CD4-positive, alpha-beta memory T cell (primary cell): ENCODE measurements around the gene ITPKC. TPM values are rescaled to one million over a fixed set of nuclear protein-coding genes. Genes with fewer than 3 reads are reported as not detected.

Experiments used
- CTCF ChIA-PET: fragments of 350-600 bp; sonication (Branson Sonifier 250); formaldehyde crosslinking; loops from one replicate; lab custom pipeline; 2021; ENCODE audit warnings: inconsistent platforms; ENCODE audit not compliant: partially characterized antibody; lab: Charles Lee
- POLR2A ChIA-PET: fragments of 350-600 bp; sonication (Branson Sonifier 250); formaldehyde crosslinking; loops from one replicate; lab custom pipeline; 2021; ENCODE audit not compliant: partially characterized antibody; lab: Charles Lee
- DNase-seq, 5 donors: peaks; one replicate each; pipeline versions ENCODE4 v3.0.0 to v3.0.0-alpha.2; 2020 to 2022; ENCODE audit warnings: mixed read lengths in 1 of 5
- H3K27ac ChIP-seq: one replicate; pipeline ENCODE4 v1.7.0; 2013; ENCODE audit warnings: low read depth, low read length
- H3K27me3 ChIP-seq: 2 replicates; pipeline ENCODE4 v1.7.0; 2013; ENCODE audit warnings: mild to moderate bottlenecking, low read length, moderate library complexity; ENCODE audit not compliant: insufficient read depth
- H3K36me3 ChIP-seq: 2 replicates; pipeline ENCODE4 v1.7.0; 2013; ENCODE audit warnings: mild to moderate bottlenecking, low read length, moderate library complexity; ENCODE audit not compliant: insufficient read depth
- H3K4me1 ChIP-seq: 2 replicates; pipeline ENCODE4 v1.7.0; 2013; ENCODE audit warnings: mild to moderate bottlenecking, low read length, moderate library complexity; ENCODE audit not compliant: insufficient read depth
- H3K4me3 ChIP-seq, 2 donors: one replicate each; pipeline ENCODE4 v1.7.0; 2013; ENCODE audit warnings: low read length in 2 of 2, mild to moderate bottlenecking in 1 of 2
- H3K9me3 ChIP-seq, 2 donors: one replicate each; pipeline ENCODE4 v1.7.0; 2013; ENCODE audit warnings: low read length in 2 of 2, control low read depth in 1 of 2; ENCODE audit not compliant: control insufficient read depth in 1 of 2
- H3K27ac Mint-ChIP-seq, 7 donors: one replicate each; pipeline ENCODE4 v1.8.0; 2020 to 2021; ENCODE audit warnings: mixed read lengths in 7 of 7, mild to moderate bottlenecking in 6 of 7, inconsistent platforms in 3 of 7, moderate library complexity in 3 of 7
- H3K27me3 Mint-ChIP-seq, 2 donors: one replicate each; pipeline ENCODE4 v1.8.0; 2020 to 2021; ENCODE audit warnings: mixed read lengths in 2 of 2
- H3K36me3 Mint-ChIP-seq, 2 donors: one replicate each; pipeline ENCODE4 v1.8.0; 2020 to 2021; ENCODE audit warnings: mixed read lengths in 2 of 2, inconsistent platforms in 1 of 2, mild to moderate bottlenecking in 1 of 2
- H3K4me1 Mint-ChIP-seq, 4 donors: one replicate each; pipeline ENCODE4 v1.8.0; 2020 to 2021; ENCODE audit warnings: mixed read lengths in 4 of 4, mild to moderate bottlenecking in 1 of 4
- H3K4me3 Mint-ChIP-seq, 8 donors: one replicate each; pipeline ENCODE4 v1.8.0; 2020 to 2021; ENCODE audit warnings: mixed read lengths in 8 of 8, mild to moderate bottlenecking in 7 of 8, moderate library complexity in 6 of 8, inconsistent platforms in 3 of 8
- H3K9me3 Mint-ChIP-seq, 8 donors: one replicate each; pipeline ENCODE4 v1.8.0; 2020 to 2021; ENCODE audit warnings: mixed read lengths in 8 of 8, mild to moderate bottlenecking in 5 of 8, inconsistent platforms in 3 of 8, moderate library complexity in 1 of 8
- intact Hi-C: fragments of 100-400 bp; cut with micrococcal nuclease; formaldehyde crosslinking; loops from one replicate; pipeline ENCODE4 v1.15.1; 2023
- polyA plus RNA-seq, 2 donors: library from polyadenylated mRNA; unstranded; fragments of 300-500 nt; fragmentation: Illumina TruSeq; gene quantifications; one replicate each; pipeline ENCODE4 v1.2.3, GENCODE V29; 2021
- total RNA-seq, 2 experiments: library from RNA; stranded (reverse); gene quantifications; one replicate each; pipeline ENCODE4 v1.2.3, GENCODE V29; 2021

ITPKC gene
- total and polyA plus RNA-seq, 4 experiments from 2014 or later = 1.9 to 10.2 (median 7.6) TPM

DNA sequence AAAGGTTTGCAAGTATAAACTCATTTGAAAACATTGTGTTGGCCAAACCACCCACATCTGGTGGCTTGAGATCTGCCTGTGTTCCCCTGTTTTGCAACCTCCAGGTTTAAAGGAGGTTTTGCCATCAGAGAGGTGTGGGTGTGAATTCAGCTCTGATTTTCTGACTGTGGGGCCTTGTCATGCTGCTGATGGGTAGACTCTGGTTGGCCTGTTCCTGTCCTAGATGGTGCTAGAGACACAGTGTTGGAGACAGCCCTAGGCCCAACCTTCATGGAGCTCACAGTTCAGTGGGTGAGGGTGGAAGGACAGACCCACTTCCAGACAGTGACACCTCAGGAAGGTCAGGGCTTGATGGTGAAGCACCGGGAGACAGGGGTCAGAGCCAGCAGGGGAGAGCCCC, 68.6 kb downstream of the ITPKC start:
- H3K4me1 ChIP-seq = no peaks in the 10 kb centered on the region
- no peaks in the 10 kb centered on the region for H3K9me3 Mint-ChIP-seq
- peaks cover 5% of the 10 kb centered on the region for H3K36me3 ChIP-seq
- H3K27ac ChIP-seq = no peak overlapping the region
- intact Hi-C loops = no loop called here
- H3K27ac Mint-ChIP-seq = peak overlapping the region in 3 of 7 donors; percentile 37 to 67 (median 64)
- peaks cover 5 to 10% (median 8%) of the 10 kb centered on the region in 4 donors for H3K4me1 Mint-ChIP-seq
- H3K9me3 ChIP-seq = no peaks in the 10 kb centered on the region
- ChIA-PET POLR2A (interaction anchor here (0.6 to 1.7 kb wide), 2 partner anchors 12 to 33 kb away, joined by 3 to 11 read pairs; no protein-coding TSS in a partner anchor), CTCF (no interaction called here)
- H3K4me3 Mint-ChIP-seq = no peak overlapping the region
- no peaks in the 10 kb centered on the region for H3K27me3 ChIP-seq
- no peak overlapping the region for H3K4me3 ChIP-seq
- H3K27me3 Mint-ChIP-seq = no peaks in the 10 kb centered on the region
- peak in 1 of 5 donors; percentile 16 for DNase-seq
- H3K36me3 Mint-ChIP-seq = peaks cover 22 to 43% of the 10 kb centered on the region in 2 donors

DNA sequence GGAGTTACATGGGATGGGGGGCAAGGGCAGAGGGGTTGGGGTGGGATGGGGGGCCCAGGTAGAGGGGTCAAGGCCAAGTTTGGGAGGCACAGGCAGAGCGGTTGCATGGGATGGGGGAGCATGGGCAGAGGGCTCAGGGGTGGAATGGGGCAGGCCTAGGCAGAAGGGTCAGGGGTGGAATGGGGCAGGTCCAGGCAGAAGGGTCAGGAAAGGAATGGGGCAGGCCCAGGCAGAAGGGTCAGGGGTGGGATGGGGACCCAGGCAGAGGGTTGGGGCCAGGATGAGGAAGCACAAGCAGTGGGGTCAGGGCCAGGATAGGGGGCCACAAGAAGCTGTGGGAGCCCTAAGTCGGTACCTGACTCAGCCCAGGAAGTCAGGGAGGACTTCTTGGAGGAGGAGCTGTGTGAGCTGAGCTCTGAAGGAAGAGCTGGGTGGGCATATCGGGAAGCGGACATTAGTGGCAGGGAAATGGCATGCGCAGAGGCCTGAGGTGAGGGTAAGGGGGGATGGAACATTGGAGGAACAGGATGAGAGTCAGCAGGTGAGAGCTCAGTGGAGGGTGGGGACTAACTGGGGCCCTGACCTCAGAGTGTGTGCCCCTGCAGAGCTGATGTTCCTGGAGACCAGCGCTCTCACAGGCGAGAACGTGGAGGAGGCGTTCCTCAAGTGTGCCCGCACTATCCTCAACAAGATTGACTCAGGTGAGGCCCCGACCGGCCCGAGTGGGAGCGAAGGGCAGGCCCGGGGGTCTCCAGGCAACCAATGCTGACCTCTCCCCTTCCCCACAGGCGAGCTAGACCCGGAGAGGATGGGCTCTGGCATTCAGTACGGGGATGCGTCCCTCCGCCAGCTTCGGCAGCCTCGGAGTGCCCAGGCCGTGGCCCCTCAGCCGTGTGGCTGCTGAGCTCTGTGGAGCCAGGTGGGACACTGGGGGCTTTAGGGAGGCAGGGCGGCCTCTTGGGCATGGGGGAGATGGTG, 69.4 kb downstream of the ITPKC start:
- H3K27me3 ChIP-seq = no peaks in the 10 kb centered on the region
- Mint-ChIP-seq H3K4me3 (no peak overlapping the region), H3K9me3 (no peaks in the 10 kb centered on the region), H3K4me1 (peaks cover under 1 to 6% (median 5%) of the 10 kb centered on the region in 4 donors), H3K27ac (peak overlapping the region in 5 of 7 donors; percentile 35 to 68 (median 57)), H3K36me3 (peaks cover 22 to 42% of the 10 kb centered on the region in 2 donors), H3K27me3 (no peaks in the 10 kb centered on the region)
- no peaks in the 10 kb centered on the region for H3K4me1 ChIP-seq
- POLR2A ChIA-PET = interaction anchor here (1.1 to 1.7 kb wide), 3 partner anchors 8 to 49 kb away, joined by 3 to 11 read pairs (median 8); partner anchors contain the start of gene RAB4B
- H3K4me3 ChIP-seq = no peak overlapping the region
- H3K27ac ChIP-seq = no peak overlapping the region
- CTCF ChIA-PET = interaction anchor here (1.2 to 1.7 kb wide), 3 partner anchors 12 to 151 kb away, joined by 3 to 8 read pairs (median 6); no protein-coding TSS in a partner anchor
- intact Hi-C loops = no loop called here
- peaks cover 5% of the 10 kb centered on the region for H3K36me3 ChIP-seq
- DNase-seq = no peak
- no peaks in the 10 kb centered on the region for H3K9me3 ChIP-seq

Other genes with a start within 250 kb of the ITPKC start
- gene SHKBP1, start 140.2 kb upstream of the ITPKC start, total RNA-seq = 100 to 1,000 TPM; 167 to 170 TPM
- 100 to 1,000 TPM; 137 to 155 TPM for gene SHKBP1, start 140.2 kb upstream of the ITPKC start, polyA plus RNA-seq
- gene LTBP4, start 115.7 kb upstream of the ITPKC start, total RNA-seq = 100 to 1,000 TPM; 157 to 158 TPM
- 10 to 100 TPM; 26.0 to 49.4 TPM for gene LTBP4, start 115.7 kb upstream of the ITPKC start, polyA plus RNA-seq
- gene NUMBL, start 26.5 kb upstream of the ITPKC start, total RNA-seq = 10 to 100 TPM; 15.8 to 20.2 TPM
- 1 to 10 TPM in 1 of 2 donors, under 1 TPM in 1; 0.35 to 1.6 TPM for gene NUMBL, start 26.5 kb upstream of the ITPKC start, polyA plus RNA-seq
- 10 to 100 TPM; 48.0 to 54.7 TPM for gene COQ8B, start 226 bp upstream of the ITPKC start, total RNA-seq
- gene COQ8B, start 226 bp upstream of the ITPKC start, polyA plus RNA-seq = 10 to 100 TPM; 20.2 to 20.4 TPM
- 1 to 10 TPM; 5.2 to 5.5 TPM for gene ACTMAP, start 33.4 kb downstream of the ITPKC start, total RNA-seq
- gene ACTMAP, start 33.4 kb downstream of the ITPKC start, polyA plus RNA-seq = 1 to 10 TPM in 1 of 2 donors, under 1 TPM in 1; 0.26 to 2.8 TPM
- gene SNRPA, start 34.1 kb downstream of the ITPKC start, total RNA-seq = 10 to 100 TPM; 93.3 to 95.7 TPM
- gene SNRPA, start 34.1 kb downstream of the ITPKC start, polyA plus RNA-seq = 10 to 100 TPM; 48.8 to 63.9 TPM
- gene MIA, start 58.4 kb downstream of the ITPKC start, total RNA-seq = 10 to 100 TPM; 11.2 to 11.4 TPM
- not detected for gene MIA, start 58.4 kb downstream of the ITPKC start, polyA plus RNA-seq
- gene RAB4B, start 61.1 kb downstream of the ITPKC start, total RNA-seq = 10 to 100 TPM; 53.5 to 55.0 TPM
- 10 to 100 TPM; 67.3 to 69.8 TPM for gene RAB4B, start 61.1 kb downstream of the ITPKC start, polyA plus RNA-seq
- 100 to 1,000 TPM; 203 to 219 TPM for gene EGLN2, start 82.1 kb downstream of the ITPKC start, total RNA-seq
- 100 to 1,000 TPM; 141 to 207 TPM for gene EGLN2, start 82.1 kb downstream of the ITPKC start, polyA plus RNA-seq
- under 1 TPM in 1 of 2 experiments, not detected in 1; 0.23 TPM for gene CYP2A6, start 133.3 kb downstream of the ITPKC start, total RNA-seq
- gene CYP2A6, start 133.3 kb downstream of the ITPKC start, polyA plus RNA-seq = not detected
- gene CYP2A7, start 165.1 kb downstream of the ITPKC start, total RNA-seq = not detected
- gene CYP2A7, start 165.1 kb downstream of the ITPKC start, polyA plus RNA-seq = not detected